ENCODE data around the gene CDH8. TPM values are rescaled to one million over a fixed set of nuclear protein-coding genes. Genes with fewer than 3 reads are reported as not detected.

Gene CDH8
- total RNA-seq, 4 donors from 2014 or later = 1.5 TPM; not detected in 3

DNA sequence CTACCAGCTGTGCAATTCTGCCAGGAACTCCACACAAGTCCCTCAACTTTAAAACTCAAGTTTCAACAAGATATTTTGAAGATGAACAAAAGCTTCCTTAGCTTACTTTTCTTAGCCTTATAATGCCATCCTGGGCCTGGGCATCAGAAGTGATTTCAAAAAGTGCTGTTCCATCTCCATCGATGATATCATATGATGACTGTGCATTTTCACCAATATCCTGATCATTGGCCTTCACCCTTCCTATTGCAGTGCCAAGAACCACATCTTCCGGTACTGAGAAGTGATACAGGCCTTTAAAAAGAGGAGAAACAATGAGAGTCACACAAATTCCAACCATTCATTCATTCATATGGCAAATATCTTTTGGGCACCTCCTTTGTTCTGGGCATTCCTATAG is 215.4 kb downstream of the CDH8 start:
- no peak for TF ChIP-seq POLR2A (IDR thresholded peaks at IDR 0.05)
- Histone ChIP-seq H3K36me3 (no peaks in the 10 kb centered on the region), H3K9me3 (no peaks in the 10 kb centered on the region), H3K27me3 (no peaks in the 10 kb centered on the region), H3K4me1 (no peaks in the 10 kb centered on the region), H3K27ac (no peak overlapping the region), H3K4me3 (no peak overlapping the region)
- no peak for DNase-seq
- 74 to 85% methylated on average over 2 of the region's 2 CpGs for WGBS, 2 donors (ENCODE audit: low coverage in 1 of 2)
- in situ Hi-C loops (cut with MboI; ENCODE audit: low pct_ligation_motif_present in 1 of 4, low pct_unique_long_range_greater_than_20kb in 1 of 4, low sequenced_read_pairs in 3 of 4) = no loop called here
- intact Hi-C loops (cut with DNase I; ENCODE audit: low total_unique reads) = no loop called here

DNA sequence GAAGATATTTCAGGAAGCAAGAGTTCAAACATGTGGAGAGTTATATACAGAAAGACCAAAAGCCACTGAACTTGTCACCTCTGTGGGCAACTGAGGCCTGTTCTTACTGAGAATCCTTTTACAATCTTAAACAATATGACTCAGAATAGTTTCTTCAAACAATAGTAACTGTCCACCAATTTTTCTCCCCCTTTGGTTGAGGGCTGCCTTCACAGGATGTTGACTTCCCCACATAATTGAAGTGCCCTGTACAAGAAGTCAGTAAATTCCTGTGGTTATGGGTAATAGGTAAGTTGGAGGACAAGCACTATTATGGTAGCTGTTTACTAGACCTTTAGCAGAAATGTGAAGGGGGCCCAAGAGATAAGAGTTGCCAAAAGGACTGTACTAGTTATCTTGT is 215.8 kb downstream of the CDH8 start:
- no peak for TF ChIP-seq POLR2AphosphoS5 (IDR thresholded peaks at IDR 0.05)
- TF ChIP-seq POLR2A (IDR thresholded peaks at IDR 0.05) = no peak
- TF ChIP-seq, protein P1, sequence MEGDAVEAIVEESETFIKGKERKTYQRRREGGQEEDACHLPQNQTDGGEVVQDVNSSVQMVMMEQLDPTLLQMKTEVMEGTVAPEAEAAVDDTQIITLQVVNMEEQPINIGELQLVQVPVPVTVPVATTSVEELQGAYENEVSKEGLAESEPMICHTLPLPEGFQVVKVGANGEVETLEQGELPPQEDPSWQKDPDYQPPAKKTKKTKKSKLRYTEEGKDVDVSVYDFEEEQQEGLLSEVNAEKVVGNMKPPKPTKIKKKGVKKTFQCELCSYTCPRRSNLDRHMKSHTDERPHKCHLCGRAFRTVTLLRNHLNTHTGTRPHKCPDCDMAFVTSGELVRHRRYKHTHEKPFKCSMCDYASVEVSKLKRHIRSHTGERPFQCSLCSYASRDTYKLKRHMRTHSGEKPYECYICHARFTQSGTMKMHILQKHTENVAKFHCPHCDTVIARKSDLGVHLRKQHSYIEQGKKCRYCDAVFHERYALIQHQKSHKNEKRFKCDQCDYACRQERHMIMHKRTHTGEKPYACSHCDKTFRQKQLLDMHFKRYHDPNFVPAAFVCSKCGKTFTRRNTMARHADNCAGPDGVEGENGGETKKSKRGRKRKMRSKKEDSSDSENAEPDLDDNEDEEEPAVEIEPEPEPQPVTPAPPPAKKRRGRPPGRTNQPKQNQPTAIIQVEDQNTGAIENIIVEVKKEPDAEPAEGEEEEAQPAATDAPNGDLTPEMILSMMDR (IDR thresholded peaks at IDR 0.05) = no peak
- no peak for TF ChIP-seq EP300 (IDR thresholded peaks at IDR 0.05; ENCODE audit: low read depth)
- Histone ChIP-seq H3K9me3 (no peaks in the 10 kb centered on the region), H3K36me3 (no peaks in the 10 kb centered on the region), H3K4me3 (no peak overlapping the region), H3K27me3 (no peaks in the 10 kb centered on the region), H3K27ac (no peak overlapping the region), H3K4me1 (no peaks in the 10 kb centered on the region)
- no peak for DNase-seq
- in situ Hi-C loops (cut with MboI; ENCODE audit: low pct_ligation_motif_present in 1 of 4, low pct_unique_long_range_greater_than_20kb in 1 of 4, low sequenced_read_pairs in 3 of 4) (no loop called here), intact Hi-C loops (cut with DNase I; ENCODE audit: low total_unique reads) (no loop called here)

DNA sequence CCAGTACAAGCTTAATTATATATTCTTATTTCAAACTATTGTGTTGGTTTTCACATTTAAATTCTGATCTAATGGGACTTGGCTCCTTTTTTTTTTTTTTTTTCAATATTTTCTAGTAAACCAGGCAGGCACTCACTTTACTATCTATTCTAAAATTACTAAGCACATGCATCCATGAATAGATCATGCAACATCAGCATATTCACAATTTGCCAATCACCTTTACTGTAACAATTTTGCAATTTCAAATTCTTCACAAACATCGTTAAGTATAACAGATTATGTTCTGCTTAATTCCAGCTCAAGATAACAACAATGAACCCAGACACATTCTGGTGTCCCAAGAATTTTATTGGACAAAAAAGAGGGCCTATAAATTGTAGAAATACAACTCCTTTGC is 217.4 kb downstream of the CDH8 start:
- in situ Hi-C loops (cut with MboI; ENCODE audit: low pct_ligation_motif_present in 1 of 4, low pct_unique_long_range_greater_than_20kb in 1 of 4, low sequenced_read_pairs in 3 of 4) = no loop called here
- H3K27me3 ChIP-seq = no peaks in the 10 kb centered on the region
- WGBS, 2 donors (ENCODE audit: low coverage in 1 of 2) = 88 to 90% methylated on average over 1 of the region's 1 CpG
- no peaks in the 10 kb centered on the region for H3K36me3 ChIP-seq
- intact Hi-C loops (cut with DNase I; ENCODE audit: low total_unique reads) = no loop called here
- DNase-seq = no peak
- TF ChIP-seq, protein P1 (IDR thresholded peaks at IDR 0.05) = no peak
- TF ChIP-seq EP300 (IDR thresholded peaks at IDR 0.05; ENCODE audit: low read depth) (no peak), POLR2A (IDR thresholded peaks at IDR 0.05) (no peak), POLR2AphosphoS5 (IDR thresholded peaks at IDR 0.05) (no peak)
- H3K4me3 ChIP-seq = no peak overlapping the region
- H3K27ac ChIP-seq = no peak overlapping the region
- H3K9me3 ChIP-seq = no peaks in the 10 kb centered on the region
- no peaks in the 10 kb centered on the region for H3K4me1 ChIP-seq

DNA sequence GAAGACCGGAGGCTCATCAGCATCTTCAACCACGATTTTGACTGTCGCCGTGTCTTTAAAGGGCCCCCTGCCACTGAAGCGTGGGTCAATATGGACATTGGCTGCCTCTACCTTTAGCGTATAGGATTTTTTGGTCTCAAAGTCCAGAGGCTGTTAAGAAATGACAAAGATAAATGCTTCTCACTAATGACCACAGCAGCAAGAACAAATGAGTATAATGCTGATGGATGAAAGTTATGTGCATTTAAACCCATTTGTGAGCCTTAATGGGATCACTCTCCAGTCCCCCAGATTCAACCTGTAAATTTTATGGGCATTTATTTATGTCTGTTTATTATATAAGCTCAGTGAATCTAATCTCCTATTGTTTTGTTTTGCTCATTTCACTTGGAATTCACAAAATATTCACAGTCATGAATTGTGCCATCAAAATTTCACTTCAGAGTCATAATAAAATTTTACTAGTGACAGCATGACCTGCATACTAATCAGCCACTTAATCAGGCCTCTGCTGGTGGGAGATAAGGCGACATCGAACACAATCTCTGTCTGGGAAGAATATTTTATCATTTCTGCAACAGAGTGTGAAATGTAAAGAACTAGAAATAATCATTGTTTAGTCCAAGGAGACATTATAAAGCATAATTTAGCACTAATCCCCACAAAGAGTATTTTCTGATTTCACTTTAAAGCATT is 218.5 kb downstream of the CDH8 start:
- Histone ChIP-seq H3K4me3 (no peak overlapping the region), H3K27me3 (no peaks in the 10 kb centered on the region), H3K27ac (no peak overlapping the region), H3K4me1 (no peaks in the 10 kb centered on the region), H3K36me3 (no peaks in the 10 kb centered on the region), H3K9me3 (no peaks in the 10 kb centered on the region)
- 84 to 88% methylated on average over 7 to 8 of the region's 8 CpGs for WGBS, 2 donors (ENCODE audit: low coverage in 1 of 2)
- intact Hi-C loops (cut with DNase I; ENCODE audit: low total_unique reads) (no loop called here), in situ Hi-C loops (cut with MboI; ENCODE audit: low pct_ligation_motif_present in 1 of 4, low pct_unique_long_range_greater_than_20kb in 1 of 4, low sequenced_read_pairs in 3 of 4) (no loop called here)
- DNase-seq = no peak
- TF ChIP-seq POLR2A (IDR thresholded peaks at IDR 0.05) (no peak), POLR2AphosphoS5 (IDR thresholded peaks at IDR 0.05) (no peak), EP300 (IDR thresholded peaks at IDR 0.05; ENCODE audit: low read depth) (no peak)
- TF ChIP-seq, protein P1 (IDR thresholded peaks at IDR 0.05) = no peak

DNA sequence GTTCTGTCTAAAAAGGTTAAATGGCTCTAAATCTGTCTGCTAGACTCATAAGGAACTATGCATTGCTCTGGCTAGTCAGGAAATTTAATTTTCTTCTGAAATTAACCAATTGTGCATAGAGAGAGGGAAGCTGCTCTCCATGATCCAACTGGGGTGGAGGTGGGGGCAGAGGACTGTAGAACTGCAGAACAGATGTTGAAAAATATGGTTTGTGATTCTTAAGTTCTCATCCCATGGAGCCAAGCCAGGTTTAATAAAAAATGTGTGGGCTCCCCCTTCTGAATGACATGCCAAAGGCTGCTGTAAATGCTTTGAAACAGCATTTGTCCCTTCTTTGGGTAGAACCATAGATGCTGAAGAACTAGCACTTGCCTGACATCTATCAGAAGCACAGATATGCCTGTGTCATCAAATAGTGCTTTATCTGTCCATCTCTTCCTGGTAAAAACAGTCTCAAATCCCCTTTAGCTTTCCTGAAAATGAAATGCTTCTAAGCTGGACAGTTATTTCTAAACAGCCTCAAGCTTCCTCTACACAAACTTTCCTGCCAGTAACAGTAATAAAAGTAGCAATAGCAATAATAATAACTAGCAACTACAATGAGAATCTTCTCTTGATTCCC is 221.4 kb downstream of the CDH8 start:
- in situ Hi-C loops (cut with MboI; ENCODE audit: low pct_ligation_motif_present in 1 of 4, low pct_unique_long_range_greater_than_20kb in 1 of 4, low sequenced_read_pairs in 3 of 4) = no loop called here
- Histone ChIP-seq H3K9me3 (no peaks in the 10 kb centered on the region), H3K4me3 (no peak overlapping the region), H3K27ac (no peak overlapping the region), H3K4me1 (no peaks in the 10 kb centered on the region), H3K36me3 (no peaks in the 10 kb centered on the region), H3K27me3 (no peaks in the 10 kb centered on the region)
- DNase-seq = no peak
- intact Hi-C loops (cut with DNase I; ENCODE audit: low total_unique reads) = no loop called here
- TF ChIP-seq, protein P1 (IDR thresholded peaks at IDR 0.05) = no peak
- no peak for TF ChIP-seq EP300 (IDR thresholded peaks at IDR 0.05; ENCODE audit: low read depth)
- TF ChIP-seq POLR2A (IDR thresholded peaks at IDR 0.05) = no peak
- TF ChIP-seq POLR2AphosphoS5 (IDR thresholded peaks at IDR 0.05) = no peak
